GM18498 (cell line): ENCODE results near the gene ENTPD1.

Source experiments
- ATAC-seq: cut with Tn5 transposase; IDR thresholded peaks from one replicate; pipeline ENCODE4 v1.9.1; 2021; ENCODE audit warnings: mild to moderate bottlenecking, moderate library complexity; ENCODE audit not compliant: unreplicated experiment

The ENTPD1 gene

GRCh38 chr10:95821720-95822119 is 65.8 kb downstream of the ENTPD1 start:
- ATAC-seq = no peak

GRCh38 chr10:95830044-95830443 is 74.1 kb downstream of the ENTPD1 start:
- ATAC-seq = no peak

- ATAC-seq = no peak
Observed at GRCh38 chr10:95831076-95831475, 75.1 kb downstream of the ENTPD1 start.

- ATAC-seq = no peak
Observed at GRCh38 chr10:95831515-95831914, 75.6 kb downstream of the ENTPD1 start.

DNA sequence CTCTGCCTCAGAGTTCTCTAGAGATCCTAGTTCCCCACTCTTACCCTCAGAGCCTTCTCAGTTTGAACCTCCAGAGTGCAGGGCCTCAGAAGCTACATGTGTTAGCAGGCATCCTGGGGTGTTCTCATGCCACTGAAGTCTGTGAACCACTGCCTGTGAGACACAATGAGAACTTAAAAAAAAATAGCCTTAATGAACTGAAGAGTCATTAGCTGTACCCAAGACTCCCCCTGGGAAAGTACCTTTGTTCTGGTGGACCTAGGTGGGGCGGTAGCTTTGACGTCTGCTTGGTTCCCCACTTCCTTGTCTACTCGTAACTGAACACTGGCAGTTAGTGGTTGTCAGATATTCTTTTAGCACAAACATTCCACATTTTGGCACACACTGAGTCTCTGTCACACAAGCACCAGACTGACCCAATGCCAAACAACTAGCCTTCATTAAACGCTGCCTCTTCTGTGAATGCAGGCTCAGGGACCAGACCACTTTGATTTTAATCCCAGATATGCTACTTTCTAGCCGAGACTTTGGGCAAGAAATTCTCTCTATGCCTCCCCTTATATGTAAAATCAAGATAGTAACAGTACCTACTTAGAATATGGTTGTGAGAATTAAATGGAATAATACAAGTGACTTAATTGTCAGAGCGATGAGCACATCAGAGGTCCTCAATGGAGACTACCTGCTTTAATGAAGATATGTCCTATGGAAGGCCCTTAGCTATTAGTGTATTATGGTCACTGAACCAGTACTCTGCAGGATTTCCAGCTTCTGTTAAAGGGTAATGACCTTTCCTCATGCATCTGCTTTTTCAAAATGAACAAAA is 76.5 kb downstream of the ENTPD1 start:
- peak; percentile 82 for ATAC-seq

- ATAC-seq = no peak
Observed at GRCh38 chr10:95833042-95833610, 77.2 kb downstream of the ENTPD1 start.

DNA sequence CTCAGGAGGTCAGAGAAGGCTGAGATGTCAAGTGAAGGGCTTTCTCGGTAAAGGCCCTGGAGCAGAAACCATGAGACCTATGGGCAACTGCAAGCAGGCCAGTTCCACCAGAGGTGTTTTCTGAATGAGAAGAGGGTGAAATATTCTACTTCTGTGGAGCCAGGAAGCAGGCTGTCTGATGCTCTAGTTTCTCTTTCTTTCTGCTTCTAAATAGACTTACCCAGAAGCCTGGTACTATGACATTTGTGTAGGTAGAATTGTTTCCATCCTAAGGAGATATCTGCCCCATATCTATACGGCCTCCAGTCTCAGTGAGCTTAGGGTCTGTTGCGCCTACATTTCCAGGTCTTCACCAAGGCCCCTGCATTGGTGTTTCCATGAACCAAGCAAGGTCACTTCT is 78.4 kb downstream of the ENTPD1 start:
- ATAC-seq = no peak

GRCh38 chr10:95835149-95835860 is 79.3 kb downstream of the ENTPD1 start:
- ATAC-seq = no peak

DNA sequence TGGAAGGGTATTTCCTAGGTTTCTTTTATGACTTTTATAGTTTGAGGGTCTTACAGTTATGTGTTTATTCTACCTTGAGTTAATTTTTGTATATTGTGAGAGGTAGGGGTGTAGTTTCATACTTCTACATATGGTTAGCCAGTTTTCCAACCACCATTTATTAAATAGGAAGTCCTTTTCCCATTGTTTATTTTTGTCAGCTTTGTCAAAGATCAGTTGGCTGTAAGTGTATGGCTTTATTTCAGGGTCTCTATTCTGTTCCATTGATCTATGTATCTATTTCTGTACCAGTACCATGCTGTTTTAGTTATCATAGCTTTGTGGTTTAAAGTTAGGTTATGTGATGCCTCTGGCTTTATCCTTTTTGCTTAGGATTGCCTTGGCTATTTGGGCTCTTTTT is 79.9 kb downstream of the ENTPD1 start:
- ATAC-seq = no peak

GRCh38 chr10:95836610-95837355 is 80.8 kb downstream of the ENTPD1 start:
- ATAC-seq = no peak

DNA sequence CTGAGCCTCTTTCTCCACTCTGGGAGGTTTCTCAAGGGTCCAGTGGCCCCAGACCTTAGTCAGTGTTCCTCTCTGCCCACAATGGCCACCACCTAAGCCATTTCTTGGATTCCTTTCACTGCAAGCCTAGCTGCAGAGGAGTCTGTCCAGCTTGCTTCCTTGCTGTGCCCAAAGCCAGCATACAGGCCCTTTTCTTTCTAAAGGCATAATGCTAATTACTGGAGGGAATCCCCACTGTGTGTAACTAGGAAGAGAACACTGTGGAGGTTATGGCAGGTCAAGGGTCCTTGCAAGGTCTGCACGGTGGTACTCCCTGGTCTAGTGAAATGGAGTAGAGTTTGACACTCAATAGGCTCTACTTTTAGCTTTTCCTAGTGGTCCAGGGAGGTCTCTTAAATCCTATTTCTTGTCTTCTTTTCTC is 81.4 kb downstream of the ENTPD1 start:
- peak; percentile 16 for ATAC-seq

GRCh38 chr10:95837783-95838182 is 81.8 kb downstream of the ENTPD1 start:
- ATAC-seq = peak; percentile 54

DNA sequence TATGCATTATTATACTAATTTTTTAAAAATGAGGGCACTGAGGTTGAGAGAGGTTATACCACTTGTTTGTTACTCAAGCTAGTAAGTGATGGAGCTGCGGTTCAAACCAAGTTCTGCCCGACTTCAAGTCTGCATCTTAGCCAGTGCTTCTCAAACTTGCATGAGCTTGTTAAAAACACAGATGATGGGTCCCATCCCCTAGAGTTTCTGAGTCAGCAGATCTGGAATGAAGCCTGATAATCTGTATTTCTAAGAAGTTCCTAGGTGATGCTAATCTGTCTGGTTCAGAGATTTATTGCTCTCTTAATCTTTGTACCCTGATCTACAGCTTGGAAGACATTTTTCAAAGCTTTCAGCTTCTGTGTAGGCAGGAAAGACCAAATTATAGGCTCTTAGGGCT is 84.2 kb downstream of the ENTPD1 start:
- ATAC-seq = no peak

DNA sequence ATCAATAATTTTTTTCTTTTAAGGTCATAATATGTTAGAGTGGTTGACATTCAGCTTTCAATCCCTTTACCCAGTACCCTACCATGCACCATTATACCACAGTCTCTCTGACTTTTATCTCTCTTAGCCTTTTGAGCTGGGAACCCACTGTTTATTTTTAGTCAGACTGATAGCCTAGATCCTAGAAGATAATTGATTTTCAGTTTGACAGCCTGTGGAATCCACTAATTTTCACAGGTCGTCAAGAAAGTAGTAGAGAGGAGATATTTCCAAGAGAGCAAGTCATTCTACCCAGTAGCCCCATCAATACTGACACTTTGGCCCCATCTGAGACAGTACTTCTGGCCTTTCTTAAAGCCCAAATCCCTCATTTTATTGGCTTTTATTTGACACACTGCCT is 84.7 kb downstream of the ENTPD1 start:
- no peak for ATAC-seq

DNA sequence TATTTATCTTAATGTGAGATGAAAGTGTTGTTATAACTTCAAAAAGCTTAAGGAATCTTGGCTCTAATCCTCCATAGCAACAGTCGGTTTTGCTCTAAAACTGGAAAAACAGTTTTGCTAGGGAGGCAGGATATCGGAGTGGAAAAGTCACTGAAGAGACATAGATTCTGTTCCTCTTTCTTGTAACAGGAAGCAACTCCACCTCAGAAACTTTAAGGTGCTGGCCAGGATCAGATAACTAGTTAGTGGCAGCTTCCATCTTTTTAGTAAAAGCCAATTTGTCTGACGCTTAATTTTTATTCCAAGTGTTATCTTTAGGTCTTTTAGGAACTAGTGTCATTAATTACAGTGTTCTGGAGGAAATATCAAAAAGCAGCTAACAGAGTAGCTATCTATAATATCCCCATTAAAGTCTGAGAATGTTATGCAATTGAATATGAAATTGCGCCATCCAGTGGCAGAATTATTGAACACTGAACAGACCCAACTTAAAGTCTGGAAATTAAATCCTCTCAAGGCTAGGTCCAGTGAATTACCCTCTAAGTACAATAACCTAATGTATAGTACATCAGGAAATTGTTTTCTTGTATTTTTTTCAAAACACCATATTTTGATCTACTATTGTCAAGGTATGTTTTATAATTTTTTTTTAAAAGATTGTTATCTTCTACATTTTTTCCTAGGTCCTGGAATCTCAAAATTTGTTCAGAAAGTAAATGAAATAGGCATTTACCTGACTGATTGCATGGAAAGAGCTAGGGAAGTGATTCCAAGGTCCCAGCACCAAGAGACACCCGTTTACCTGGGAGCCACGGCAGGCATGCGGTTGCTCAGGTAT is 85.9 kb downstream of the ENTPD1 start:
- no peak for ATAC-seq

DNA sequence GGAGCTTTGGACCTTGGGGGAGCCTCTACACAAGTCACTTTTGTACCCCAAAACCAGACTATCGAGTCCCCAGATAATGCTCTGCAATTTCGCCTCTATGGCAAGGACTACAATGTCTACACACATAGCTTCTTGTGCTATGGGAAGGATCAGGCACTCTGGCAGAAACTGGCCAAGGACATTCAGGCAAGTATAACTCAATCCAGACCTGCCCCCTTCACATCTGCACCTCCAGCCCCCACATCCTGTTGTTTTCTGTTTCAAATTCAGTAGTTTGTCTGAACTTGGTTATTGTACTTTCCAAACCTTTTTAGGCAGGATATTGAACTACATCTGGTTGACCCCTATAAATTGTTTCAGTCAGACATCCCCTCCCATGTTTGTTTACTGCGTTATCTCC is 89.4 kb downstream of the ENTPD1 start:
- no peak for ATAC-seq

GRCh38 chr10:95847007-95847406 is 91.0 kb downstream of the ENTPD1 start:
- ATAC-seq = no peak

DNA sequence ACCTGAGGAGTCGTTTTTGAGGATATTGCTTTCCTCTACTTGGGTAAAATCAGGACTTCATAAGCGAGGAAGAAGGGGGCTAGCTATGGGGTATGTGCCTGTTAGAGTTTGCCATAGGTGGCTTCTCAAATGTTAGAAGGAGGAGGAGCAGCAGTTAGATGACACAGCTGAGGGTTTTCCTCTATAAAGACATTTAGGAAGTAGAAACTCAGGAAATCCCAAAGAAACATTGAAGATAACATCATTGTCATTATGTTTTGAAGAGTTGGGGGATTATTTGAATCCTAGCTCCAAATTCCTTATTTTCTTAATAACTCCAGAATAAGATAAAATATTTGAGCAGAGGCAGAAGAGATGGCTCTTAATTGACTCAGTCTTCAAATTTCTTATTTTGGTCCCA is 92.9 kb downstream of the ENTPD1 start:
- ATAC-seq = no peak

- no peak for ATAC-seq
Observed at GRCh38 chr10:95850791-95851190, 94.8 kb downstream of the ENTPD1 start.

DNA sequence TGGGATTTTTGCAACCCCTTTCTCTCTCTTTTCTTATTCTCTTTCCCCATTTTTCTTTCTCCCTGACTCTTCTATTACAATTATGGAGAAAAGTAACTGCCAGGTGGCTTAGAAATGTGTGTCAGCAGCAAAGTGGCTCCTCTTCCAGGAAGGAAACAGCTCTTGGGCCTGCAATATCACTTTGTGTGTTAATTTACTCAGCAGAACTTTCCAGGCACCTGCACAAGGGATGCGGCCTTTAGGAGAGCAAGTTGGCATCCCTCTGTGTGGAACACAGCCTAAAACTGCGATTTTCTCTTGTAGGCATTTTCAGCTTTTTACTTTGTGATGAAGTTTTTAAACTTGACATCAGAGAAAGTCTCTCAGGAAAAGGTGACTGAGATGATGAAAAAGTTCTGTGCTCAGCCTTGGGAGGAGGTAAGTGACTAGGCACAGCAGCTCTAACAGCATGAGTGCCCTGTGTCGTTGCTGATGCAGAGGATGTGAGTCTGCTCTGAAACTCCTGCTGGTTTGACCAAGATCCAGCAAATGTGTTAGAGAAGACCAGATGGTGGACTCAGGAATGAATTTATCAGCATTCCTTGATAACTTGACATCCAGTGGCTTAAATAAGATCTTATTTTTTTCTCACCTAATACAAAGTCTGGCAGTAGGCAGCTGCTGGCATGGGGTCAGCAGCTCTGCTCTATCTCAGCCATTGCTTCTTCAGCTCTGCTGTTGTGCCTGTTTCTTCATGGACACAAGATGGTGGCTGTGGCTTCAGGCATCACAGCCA is 104.4 kb downstream of the ENTPD1 start:
- no peak for ATAC-seq
